Fibroblast of lung (primary cell): Measurements from ENCODE around the gene GATA5. TPM values are rescaled to one million over a fixed set of nuclear protein-coding genes. Genes with fewer than 3 reads are reported as not detected.

Source experiments
- DNase-seq, 2 donors: peaks; one replicate each; pipeline versions ENCODE4 v3.0.0 to v3.0.0-alpha.2; 2010; ENCODE audit warnings: low read depth in 2 of 2
- H2AFZ ChIP-seq: 2 replicates; pipeline ENCODE4 v1.5.1; 2012; ENCODE audit warnings: low read length, control low read depth, inconsistent platforms
- H3K27ac ChIP-seq: 2 replicates; pipeline ENCODE4 v1.5.1; 2011; ENCODE audit warnings: low read length, control low read depth; ENCODE audit not compliant: insufficient read depth
- H3K27me3 ChIP-seq: 2 replicates; pipeline ENCODE4 v1.5.1; 2011; ENCODE audit warnings: mild to moderate bottlenecking, low read length; ENCODE audit not compliant: control insufficient read depth, insufficient read depth
- H3K36me3 ChIP-seq: 2 replicates; pipeline ENCODE4 v1.5.1; 2011; ENCODE audit warnings: low read length; ENCODE audit not compliant: control insufficient read depth, insufficient read depth
- H3K4me1 ChIP-seq: 2 replicates; pipeline ENCODE4 v1.5.1; 2011; ENCODE audit warnings: low read length; ENCODE audit not compliant: control insufficient read depth, insufficient read depth; ENCODE audit errors: extremely low read depth
- H3K4me2 ChIP-seq: 2 replicates; pipeline ENCODE4 v1.5.1; 2011; ENCODE audit warnings: low read length, control low read depth; ENCODE audit not compliant: insufficient read depth; ENCODE audit errors: extremely low read depth
- H3K4me3 ChIP-seq, 4 experiments: fragments of 200-600 bp in 1 of 4; sonication (generic) in 1 of 4; replicated peaks in 1 of 4; 2 replicates each; pipeline ENCODE4 v1.5.1; 2011 to 2016; ENCODE audit warnings: low read length in 4 of 4, low read depth in 3 of 4, mild to moderate bottlenecking in 3 of 4, control low read depth in 2 of 4, inconsistent platforms in 1 of 4, mixed read lengths in 1 of 4; ENCODE audit not compliant: insufficient read depth in 1 of 4; ENCODE audit errors: control extremely low read depth in 1 of 4
- H3K79me2 ChIP-seq: 2 replicates; pipeline ENCODE4 v1.5.1; 2012; ENCODE audit warnings: mild to moderate bottlenecking, low read length, inconsistent platforms; ENCODE audit not compliant: control insufficient read depth, insufficient read depth
- H3K9ac ChIP-seq: 2 replicates; pipeline ENCODE4 v1.5.1; 2011; ENCODE audit warnings: mild to moderate bottlenecking, low read length, control low read depth; ENCODE audit not compliant: insufficient read depth
- H3K9me3 ChIP-seq: 2 replicates; pipeline ENCODE4 v1.5.1; 2012; ENCODE audit warnings: low read depth, low read length; ENCODE audit not compliant: control insufficient read depth, insufficient read depth
- H4K20me1 ChIP-seq: 2 replicates; pipeline ENCODE4 v1.5.1; 2011; ENCODE audit warnings: low read length; ENCODE audit not compliant: control insufficient read depth, insufficient read depth; ENCODE audit errors: extremely low read depth
- EZH2 ChIP-seq: IDR thresholded peaks from 2 replicates; pipeline ENCODE4 v1.5.1; 2012; ENCODE audit warnings: low read length, control low read depth, mild to moderate bottlenecking; ENCODE audit errors: missing control alignments
- polyA plus RNA-seq, 2 donors: library from polyadenylated mRNA; depleted of rRNA in 1 of 2; stranded (reverse) in 1 of 2; unstranded in 1 of 2; fragments of >200 nt; gene quantifications; 2 replicates each; pipeline ENCODE4 v1.2.1, GENCODE V29; 2011 to 2012; ENCODE audit warnings: missing spikeins in 1 of 2
- total RNA-seq: library from RNA; depleted of rRNA; stranded (reverse); fragments of >200 nt; gene quantifications from 2 replicates; pipeline ENCODE4 v1.2.1, GENCODE V29; 2014
- TF ChIP-seq, protein P1 (sequence below), 2 donors: IDR thresholded peaks in 1 of 2; conservative IDR thresholded peaks in 1 of 2; 1 replicate in 1 of 2; 2 replicates in 1 of 2; pipeline ENCODE4 v1.5.1; 2011 to 2012; ENCODE audit warnings: low read length in 2 of 2, control low read depth in 1 of 2, inconsistent platforms in 1 of 2, low read depth in 1 of 2, mild to moderate bottlenecking in 1 of 2

The GATA5 gene
- total and polyA plus RNA-seq, 2 donors (not counting 1 experiment from before 2014, with no cell fraction given) = 0.02 to 0.83 TPM

DNA sequence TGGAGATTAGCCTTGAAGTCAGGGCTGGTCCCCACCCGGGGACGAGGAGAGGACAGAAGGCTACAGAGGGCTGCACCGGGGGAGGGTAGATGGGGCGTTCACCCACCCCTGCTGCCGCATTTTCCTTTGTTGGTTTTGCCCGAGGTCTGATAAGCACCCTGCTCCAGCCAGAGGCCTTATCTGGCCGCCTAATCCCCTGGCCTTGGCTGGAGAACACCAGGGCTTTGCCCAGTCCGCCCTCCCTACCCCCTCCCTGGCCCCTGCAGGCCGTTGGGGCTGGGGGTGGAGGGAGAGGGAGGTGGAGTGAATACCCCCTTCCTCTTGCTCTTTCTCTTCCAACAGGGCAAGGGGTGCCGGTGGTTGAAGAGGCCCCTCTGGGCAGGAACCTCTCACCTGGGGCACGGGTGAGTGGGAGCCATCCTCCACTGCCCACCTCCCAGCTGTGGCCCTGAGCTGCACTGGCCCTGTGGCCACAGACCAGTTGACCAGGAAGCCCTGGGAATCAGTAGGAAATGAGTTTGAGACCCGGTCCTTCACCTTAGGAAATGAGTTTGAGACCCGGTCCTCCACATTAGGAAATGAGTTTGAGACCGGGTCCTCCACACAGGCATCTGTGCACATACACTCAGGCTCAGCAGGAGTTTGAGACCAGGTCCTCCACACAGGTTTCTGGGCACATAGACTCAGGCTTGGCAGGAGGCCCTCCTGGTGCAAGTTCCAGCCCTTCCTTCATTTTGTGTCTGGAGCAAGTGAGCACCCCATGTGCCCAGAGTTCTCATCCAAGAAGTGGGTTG is 12.0 kb upstream of the GATA5 start:
- H3K36me3 ChIP-seq = no peaks in the 10 kb centered on the region
- no peaks in the 10 kb centered on the region for H3K79me2 ChIP-seq
- no peak for DNase-seq
- no peak overlapping the region for H2AFZ ChIP-seq
- H3K27me3 ChIP-seq = peaks cover 11% of the 10 kb centered on the region
- H3K4me3 ChIP-seq = no peak overlapping the region
- H3K9me3 ChIP-seq = no peaks in the 10 kb centered on the region
- TF ChIP-seq, protein P1, sequence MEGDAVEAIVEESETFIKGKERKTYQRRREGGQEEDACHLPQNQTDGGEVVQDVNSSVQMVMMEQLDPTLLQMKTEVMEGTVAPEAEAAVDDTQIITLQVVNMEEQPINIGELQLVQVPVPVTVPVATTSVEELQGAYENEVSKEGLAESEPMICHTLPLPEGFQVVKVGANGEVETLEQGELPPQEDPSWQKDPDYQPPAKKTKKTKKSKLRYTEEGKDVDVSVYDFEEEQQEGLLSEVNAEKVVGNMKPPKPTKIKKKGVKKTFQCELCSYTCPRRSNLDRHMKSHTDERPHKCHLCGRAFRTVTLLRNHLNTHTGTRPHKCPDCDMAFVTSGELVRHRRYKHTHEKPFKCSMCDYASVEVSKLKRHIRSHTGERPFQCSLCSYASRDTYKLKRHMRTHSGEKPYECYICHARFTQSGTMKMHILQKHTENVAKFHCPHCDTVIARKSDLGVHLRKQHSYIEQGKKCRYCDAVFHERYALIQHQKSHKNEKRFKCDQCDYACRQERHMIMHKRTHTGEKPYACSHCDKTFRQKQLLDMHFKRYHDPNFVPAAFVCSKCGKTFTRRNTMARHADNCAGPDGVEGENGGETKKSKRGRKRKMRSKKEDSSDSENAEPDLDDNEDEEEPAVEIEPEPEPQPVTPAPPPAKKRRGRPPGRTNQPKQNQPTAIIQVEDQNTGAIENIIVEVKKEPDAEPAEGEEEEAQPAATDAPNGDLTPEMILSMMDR (conservative IDR thresholded peaks at IDR 0.05 in 1 of 2, IDR thresholded peaks at IDR 0.05 in 1 of 2; ENCODE audit: low read depth in 1 of 2, low read length in 2 of 2) = no peak
- TF ChIP-seq EZH2 = no peak
- H4K20me1 ChIP-seq = no peaks in the 10 kb centered on the region
- no peak overlapping the region for H3K9ac ChIP-seq
- H3K4me2 ChIP-seq = no peak overlapping the region
- no peak overlapping the region for H3K27ac ChIP-seq
- H3K4me1 ChIP-seq = no peaks in the 10 kb centered on the region

DNA sequence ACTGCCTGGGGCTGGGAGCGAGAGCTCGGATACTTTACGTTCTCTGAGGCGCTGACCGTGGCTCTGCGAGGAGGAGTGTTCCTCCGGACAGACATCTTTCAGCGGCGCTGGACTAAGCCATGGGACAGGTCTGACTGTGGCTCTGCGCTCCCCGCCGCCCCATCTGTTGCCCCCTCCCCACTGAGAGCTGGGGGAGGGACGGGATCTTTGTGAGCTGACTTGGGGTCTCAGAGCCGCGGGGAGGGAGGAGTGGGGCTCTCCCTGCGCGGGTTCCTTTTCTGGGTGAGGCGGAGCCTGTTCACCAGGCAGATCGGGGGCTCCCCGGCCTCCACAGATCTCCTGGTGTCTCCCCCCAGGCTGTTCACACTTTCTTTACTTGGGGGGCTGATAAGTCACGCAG is 11.3 kb upstream of the GATA5 start:
- H3K79me2 ChIP-seq = no peaks in the 10 kb centered on the region
- H3K4me2 ChIP-seq = no peak overlapping the region
- H4K20me1 ChIP-seq = no peaks in the 10 kb centered on the region
- H2AFZ ChIP-seq = no peak overlapping the region
- no peak overlapping the region for H3K4me3 ChIP-seq
- peaks cover 15% of the 10 kb centered on the region for H3K27me3 ChIP-seq
- TF ChIP-seq EZH2 = no peak
- TF ChIP-seq, protein P1 (conservative IDR thresholded peaks at IDR 0.05 in 1 of 2, IDR thresholded peaks at IDR 0.05 in 1 of 2; ENCODE audit: low read depth in 1 of 2, low read length in 2 of 2) = no peak
- H3K4me1 ChIP-seq = no peaks in the 10 kb centered on the region
- H3K9ac ChIP-seq = no peak overlapping the region
- H3K27ac ChIP-seq = no peak overlapping the region
- DNase-seq = no peak
- H3K9me3 ChIP-seq = no peaks in the 10 kb centered on the region
- H3K36me3 ChIP-seq = no peaks in the 10 kb centered on the region

DNA sequence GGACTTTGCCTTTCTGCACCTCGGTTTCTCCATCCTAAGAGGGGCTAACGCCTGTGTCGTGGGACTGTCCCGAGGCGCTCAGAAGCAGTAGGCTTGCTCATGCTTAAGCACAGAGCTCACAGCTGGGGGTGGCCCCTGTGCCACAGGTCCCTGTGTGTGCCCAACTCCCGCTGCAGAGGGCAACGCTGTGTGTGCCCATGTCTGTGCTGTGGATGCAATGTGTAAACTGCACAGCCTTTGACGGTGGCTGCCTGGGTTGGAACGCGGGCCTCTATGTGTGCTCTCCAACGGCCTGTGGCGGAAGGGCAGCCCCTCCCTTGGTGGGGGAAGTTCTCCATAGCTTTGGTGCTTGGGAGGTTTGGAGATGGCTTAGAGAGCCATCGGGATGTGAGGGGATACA is 10.7 kb upstream of the GATA5 start:
- Histone ChIP-seq H3K27me3 (peaks cover 21% of the 10 kb centered on the region), H3K9me3 (no peaks in the 10 kb centered on the region), H3K4me2 (no peak overlapping the region), H3K27ac (no peak overlapping the region), H3K79me2 (no peaks in the 10 kb centered on the region), H3K9ac (no peak overlapping the region), H2AFZ (no peak overlapping the region), H3K4me3 (no peak overlapping the region), H4K20me1 (no peaks in the 10 kb centered on the region), H3K36me3 (no peaks in the 10 kb centered on the region), H3K4me1 (no peaks in the 10 kb centered on the region)
- DNase-seq = no peak
- TF ChIP-seq EZH2 = no peak
- TF ChIP-seq, protein P1 (conservative IDR thresholded peaks at IDR 0.05 in 1 of 2, IDR thresholded peaks at IDR 0.05 in 1 of 2; ENCODE audit: low read depth in 1 of 2, low read length in 2 of 2) = no peak
